OCI-LY7 (cell line): ENCODE measurements around the gene TPRKB. TPM values are rescaled to one million over a fixed set of nuclear protein-coding genes. Genes with fewer than 3 reads are reported as not detected.
"Not testable (repeated sequence)": the region's sequence is repeated elsewhere in the genome, so short reads cannot be mapped to it uniquely, and the experiment has no call there.

ENCODE experiments used
- BruUV-seq: library from RNA; stranded (reverse); fragments of 400-500 nt; replicated peaks from 2 replicates; lab custom pipeline; 2021; lab: Mats Ljungman, UMichigan
- CTCF ChIA-PET: fragments of 300-600 bp; sonication (Branson Sonifier 250); formaldehyde crosslinking; loops from one replicate; lab custom pipeline; 2022; ENCODE audit warnings: antibody characterized with exemption; ENCODE audit not compliant: unreplicated experiment; lab: Charles Lee
- POLR2A ChIA-PET: fragments of 300-600 bp; sonication (Branson Sonifier 250); formaldehyde crosslinking; loops from one replicate; lab custom pipeline; 2022; ENCODE audit warnings: antibody characterized with exemption; lab: Charles Lee
- DNase-seq: peaks from one replicate; pipeline ENCODE4 v3.0.0-alpha.2; 2015; ENCODE audit warnings: low spot score
- H2AFZ ChIP-seq: fragments of 200-600 bp; sonication (generic), shearing (Covaris generic); 2 replicates; pipeline ENCODE4 v1.6.1; 2014; ENCODE audit warnings: mild to moderate bottlenecking, antibody characterized with exemption, low read length, moderate library complexity
- H3K27ac ChIP-seq: fragments of 200-600 bp; sonication (generic); 2 replicates; pipeline ENCODE4 v1.5.1; 2014; ENCODE audit warnings: mixed run types, low read depth, mild to moderate bottlenecking, moderate library complexity, low read length, inconsistent platforms; ENCODE audit not compliant: poor library complexity, severe bottlenecking
- H3K36me3 ChIP-seq: fragments of 200-600 bp; sonication (generic); 2 replicates; pipeline ENCODE4 v1.6.1; 2014; ENCODE audit warnings: mild to moderate bottlenecking, antibody characterized with exemption, low read length, moderate library complexity, mixed read lengths; ENCODE audit not compliant: insufficient read depth
- H3K4me1 ChIP-seq: fragments of 200-600 bp; sonication (generic); 2 replicates; pipeline ENCODE4 v1.5.1; 2014; ENCODE audit warnings: mild to moderate bottlenecking, low read length; ENCODE audit not compliant: insufficient read depth, poor library complexity, severe bottlenecking
- H3K4me2 ChIP-seq: fragments of 200-600 bp; sonication (generic); 2 replicates; pipeline ENCODE4 v1.6.1; 2014; ENCODE audit warnings: mild to moderate bottlenecking, low read length
- H3K4me3 ChIP-seq: fragments of 200-600 bp; sonication (generic); 2 replicates; pipeline ENCODE4 v1.5.1; 2014; ENCODE audit warnings: mild to moderate bottlenecking, low read depth, low read length; ENCODE audit not compliant: poor library complexity, severe bottlenecking
- H3K79me2 ChIP-seq: fragments of 200-600 bp; sonication (generic); 2 replicates; pipeline ENCODE4 v1.6.1; 2016; ENCODE audit warnings: low read depth, mild to moderate bottlenecking, low read length, moderate library complexity, mixed read lengths; ENCODE audit not compliant: insufficient read depth
- H3K9me2 ChIP-seq: fragments of 200-600 bp; sonication (generic); 2 replicates; pipeline ENCODE4 v1.6.1; 2016; ENCODE audit warnings: mild to moderate bottlenecking, low read length, mixed read lengths; ENCODE audit not compliant: insufficient read depth
- H3K9me3 ChIP-seq: fragments of 200-600 bp; sonication (generic); 2 replicates; pipeline ENCODE4 v1.6.1; 2014; ENCODE audit warnings: mild to moderate bottlenecking, mixed run types, low read length, mixed read lengths
- H4K20me1 ChIP-seq: fragments of 200-600 bp; sonication (generic); 2 replicates; pipeline ENCODE4 v1.6.1; 2014; ENCODE audit warnings: mild to moderate bottlenecking, antibody characterized with exemption, low read length, moderate library complexity, mixed read lengths; ENCODE audit not compliant: insufficient read depth
- EZH2phosphoT487 ChIP-seq: fragments of 200-600 bp; sonication (generic); IDR thresholded peaks from 2 replicates; pipeline ENCODE4 v1.6.1; 2018; ENCODE audit warnings: low read depth, borderline replicate concordance, mild to moderate bottlenecking, mixed run types, antibody characterized with exemption, low read length, moderate library complexity, mixed read lengths
- intact Hi-C: fragments of 100-400 bp; cut with micrococcal nuclease; formaldehyde crosslinking; loops from one replicate; pipeline ENCODE4 v1.10.0; 2022; ENCODE audit not compliant: unreplicated experiment
- total RNA-seq, 2 experiments: library from RNA; depleted of rRNA in 1 of 2; stranded (reverse); fragments of >200 nt in 1 of 2; shearing (Covaris generic) in 1 of 2; gene quantifications; 2 replicates each; pipeline ENCODE4 v1.2.3, GENCODE V29; 2014 to 2022
- TF ChIP-seq, protein P1 (sequence below): fragments of 200-600 bp; sonication (generic); conservative IDR thresholded peaks from 2 replicates; pipeline ENCODE4 v1.5.1; 2014; ENCODE audit warnings: mild to moderate bottlenecking, antibody characterized with exemption, low read length, moderate library complexity, mixed read lengths

Gene TPRKB
- total RNA-seq, 2 experiments from 2014 or later: 29.3 to 51.4 TPM

DNA sequence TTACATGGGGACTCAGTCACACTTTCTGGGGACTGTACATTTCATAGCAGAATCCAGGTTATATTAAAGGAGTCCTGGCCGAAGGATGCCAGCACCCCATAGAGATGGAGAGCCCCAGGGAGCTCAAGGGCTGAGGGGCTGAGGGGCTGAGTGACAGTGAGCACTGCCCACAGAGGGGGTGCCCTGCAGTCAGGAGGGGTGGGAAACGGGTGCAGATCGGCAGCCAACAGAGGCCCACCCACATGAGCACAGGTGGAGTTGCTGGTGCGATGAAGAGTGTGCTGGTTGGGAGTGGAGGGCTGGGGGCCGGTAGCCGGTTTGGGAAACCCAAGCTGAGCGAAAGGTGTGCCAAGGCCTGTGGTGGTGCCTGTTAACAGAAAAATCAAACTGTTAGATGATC lies 32.1 kb downstream of the TPRKB start:
- POLR2A ChIA-PET: no interaction called here
- TF ChIP-seq, protein P1, sequence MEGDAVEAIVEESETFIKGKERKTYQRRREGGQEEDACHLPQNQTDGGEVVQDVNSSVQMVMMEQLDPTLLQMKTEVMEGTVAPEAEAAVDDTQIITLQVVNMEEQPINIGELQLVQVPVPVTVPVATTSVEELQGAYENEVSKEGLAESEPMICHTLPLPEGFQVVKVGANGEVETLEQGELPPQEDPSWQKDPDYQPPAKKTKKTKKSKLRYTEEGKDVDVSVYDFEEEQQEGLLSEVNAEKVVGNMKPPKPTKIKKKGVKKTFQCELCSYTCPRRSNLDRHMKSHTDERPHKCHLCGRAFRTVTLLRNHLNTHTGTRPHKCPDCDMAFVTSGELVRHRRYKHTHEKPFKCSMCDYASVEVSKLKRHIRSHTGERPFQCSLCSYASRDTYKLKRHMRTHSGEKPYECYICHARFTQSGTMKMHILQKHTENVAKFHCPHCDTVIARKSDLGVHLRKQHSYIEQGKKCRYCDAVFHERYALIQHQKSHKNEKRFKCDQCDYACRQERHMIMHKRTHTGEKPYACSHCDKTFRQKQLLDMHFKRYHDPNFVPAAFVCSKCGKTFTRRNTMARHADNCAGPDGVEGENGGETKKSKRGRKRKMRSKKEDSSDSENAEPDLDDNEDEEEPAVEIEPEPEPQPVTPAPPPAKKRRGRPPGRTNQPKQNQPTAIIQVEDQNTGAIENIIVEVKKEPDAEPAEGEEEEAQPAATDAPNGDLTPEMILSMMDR: no peak
- no peak for TF ChIP-seq EZH2phosphoT487
- intact Hi-C loops: no loop called here

DNA sequence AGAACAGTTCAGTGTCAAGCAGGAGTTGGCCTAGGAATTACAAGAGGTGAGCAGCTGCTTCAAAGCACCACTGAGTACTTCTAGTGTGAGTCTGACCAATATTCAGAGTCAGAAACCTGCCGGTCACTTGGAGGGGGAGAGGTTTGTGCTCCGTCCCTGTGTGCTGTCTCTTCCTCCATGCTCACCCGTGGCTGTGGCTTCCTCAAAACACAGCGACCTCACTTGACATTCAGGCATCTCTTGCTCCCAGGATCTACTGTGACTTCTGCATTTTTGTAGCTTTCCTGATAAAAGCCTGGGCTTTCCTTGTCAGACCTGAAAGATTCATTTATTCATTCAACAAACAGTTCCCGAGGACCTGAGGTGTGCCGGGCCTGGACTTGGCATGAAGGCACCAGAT lies 32.9 kb downstream of the TPRKB start:
- DNase-seq: no peak
- no peak overlapping the region for H3K4me3 ChIP-seq
- H3K9me2 ChIP-seq: no peaks in the 10 kb centered on the region
- no TSS peak for BruUV-seq
- no peak overlapping the region for H2AFZ ChIP-seq
- H4K20me1 ChIP-seq: no peaks in the 10 kb centered on the region
- ChIA-PET POLR2A (no interaction called here), CTCF (no interaction called here)
- no peaks in the 10 kb centered on the region for H3K9me3 ChIP-seq
- intact Hi-C loops: no loop called here
- H3K27ac ChIP-seq: no peak overlapping the region
- no peaks in the 10 kb centered on the region for H3K36me3 ChIP-seq
- H3K4me1 ChIP-seq: no peaks in the 10 kb centered on the region
- no peak overlapping the region for H3K4me2 ChIP-seq
- TF ChIP-seq, protein P1: no peak
- TF ChIP-seq EZH2phosphoT487: no peak
- no peaks in the 10 kb centered on the region for H3K79me2 ChIP-seq

More for the DNA sequence above, 32.1 kb downstream of the TPRKB start:
- Histone ChIP-seq H3K79me2 (no peaks in the 10 kb centered on the region), H3K9me2 (no peaks in the 10 kb centered on the region), H3K27ac (no peak overlapping the region), H3K4me3 (no peak overlapping the region), H3K36me3 (no peaks in the 10 kb centered on the region), H2AFZ (no peak overlapping the region), H3K9me3 (no peaks in the 10 kb centered on the region), H3K4me1 (no peaks in the 10 kb centered on the region), H4K20me1 (no peaks in the 10 kb centered on the region), H3K4me2 (no peak overlapping the region)
- CTCF ChIA-PET: no interaction called here
- no peak for DNase-seq
- BruUV-seq: no TSS peak

DNA sequence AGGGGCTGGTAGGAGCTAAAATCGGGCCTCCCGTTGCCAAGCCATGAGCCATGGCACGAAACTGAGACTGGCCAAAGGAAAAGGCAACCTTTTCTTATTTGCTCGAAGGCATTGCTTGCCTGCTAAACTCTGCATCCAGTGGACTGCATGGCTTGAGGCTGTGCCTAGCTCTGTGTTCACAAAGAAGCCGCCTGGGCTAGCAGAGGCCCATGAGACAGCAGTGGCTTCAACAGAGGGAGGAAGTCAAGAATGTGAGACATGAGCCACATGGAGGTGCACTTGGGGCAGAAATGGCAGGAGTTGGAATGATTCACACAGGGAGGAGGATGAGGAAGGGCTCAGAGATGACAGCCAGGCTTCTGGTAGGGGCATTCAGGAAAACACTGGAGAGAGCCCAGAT lies 33.5 kb downstream of the TPRKB start:
- Histone ChIP-seq H3K9me3 (no peaks in the 10 kb centered on the region), H4K20me1 (no peaks in the 10 kb centered on the region), H3K4me2 (no peak overlapping the region), H3K27ac (no peak overlapping the region), H3K36me3 (no peaks in the 10 kb centered on the region), H3K9me2 (no peaks in the 10 kb centered on the region), H3K4me3 (no peak overlapping the region), H3K4me1 (no peaks in the 10 kb centered on the region), H3K79me2 (no peaks in the 10 kb centered on the region), H2AFZ (no peak overlapping the region)
- DNase-seq: no peak
- TF ChIP-seq, protein P1: no peak
- TF ChIP-seq EZH2phosphoT487: no peak
- intact Hi-C loops: no loop called here
- BruUV-seq: no TSS peak
- ChIA-PET CTCF (no interaction called here), POLR2A (no interaction called here)

DNA sequence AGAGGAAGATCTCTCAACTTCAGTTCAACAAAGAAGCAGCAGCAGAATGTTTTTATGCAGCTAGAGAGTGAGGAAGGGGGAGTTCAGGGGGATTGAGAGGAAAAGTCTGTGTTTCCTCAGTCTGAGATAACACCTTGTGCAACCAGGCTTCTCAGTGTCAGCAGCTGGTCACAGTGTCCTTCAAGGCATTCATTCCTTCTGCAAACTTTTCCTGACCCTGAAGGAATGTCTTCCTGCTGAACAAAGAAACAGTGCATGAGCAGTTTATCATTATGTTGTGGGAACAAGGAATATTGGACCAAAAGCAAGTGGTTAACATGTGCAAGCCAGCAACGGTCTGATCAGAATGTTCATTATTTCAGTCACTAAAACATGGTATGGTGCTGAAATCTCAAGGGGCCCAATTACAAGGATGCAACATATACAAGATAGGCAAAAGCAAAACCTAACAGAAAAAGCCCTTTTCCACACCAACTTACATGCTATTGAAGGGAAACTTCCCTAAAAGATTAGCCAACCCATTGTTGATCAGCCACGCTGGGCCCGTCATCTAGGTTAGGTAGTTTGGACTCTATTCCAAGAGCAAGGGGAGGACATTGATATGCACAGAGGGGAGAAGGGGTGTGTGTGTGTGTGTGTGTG lies 34.2 kb downstream of the TPRKB start:
- POLR2A ChIA-PET: not testable (repeated sequence)

More for the DNA sequence above, 34.2 kb downstream of the TPRKB start:
- H2AFZ ChIP-seq, H3K4me3 ChIP-seq, CTCF ChIA-PET, H3K9me3 ChIP-seq, H3K9me2 ChIP-seq, H3K27ac ChIP-seq, H3K79me2 ChIP-seq, H3K4me1 ChIP-seq, H3K36me3 ChIP-seq, H3K4me2 ChIP-seq, H4K20me1 ChIP-seq, BruUV-seq, intact Hi-C loops, DNase-seq: not testable (repeated sequence)
